Measurements from ENCODE around the gene SMPD3.

GRCh38 chr16:68433316-68433715 is 15.0 kb downstream of the SMPD3 start:
- TF ChIP-seq CTCF (conservative IDR thresholded peaks at IDR 0.05 in 1 of 2, IDR thresholded peaks at IDR 0.05 in 1 of 2; ENCODE audit: extremely low read depth in 1 of 2, insufficient read depth in 1 of 2, low read depth in 1 of 2, low read length in 2 of 2) = no peak
- TF ChIP-seq EZH2 (IDR thresholded peaks at IDR 0.05; ENCODE audit: borderline replicate concordance, low read length) = no peak
